HepG2 (cell line): ENCODE measurements around the gene NUB1. TPM values are rescaled to one million over a fixed set of nuclear protein-coding genes. Genes with fewer than 3 reads are reported as not detected.

ENCODE experiments used
- ATAC-seq: fragments of 200-7000 bp; cut with Tn5 transposase; 3 replicates; pipeline ENCODE4 v1.9.1; 2020; ENCODE audit warnings: mild to moderate bottlenecking, moderate library complexity
- BruUV-seq: library from RNA; stranded (reverse); fragments of 400-500 nt; replicated peaks from 2 replicates; lab custom pipeline; 2021; lab: Mats Ljungman, UMichigan
- CTCF ChIA-PET: fragments of 300-600 bp; formaldehyde crosslinking; extraction: SDS; loops from one replicate; lab custom pipeline; 2021; ENCODE audit warnings: low total read pairs, inconsistent platforms, low intra/inter-chr PET ratio; lab: Yijun Ruan, JAX
- POLR2A ChIA-PET: fragments of 350-600 bp; sonication (Branson Sonifier 250); formaldehyde crosslinking; loops from one replicate; lab custom pipeline; 2020; ENCODE audit warnings: antibody characterized with exemption, inconsistent platforms; lab: Yijun Ruan, JAX
- DNase-seq: peaks from one replicate; pipeline ENCODE4 v3.0.0-alpha.2; 2015; ENCODE audit warnings: low spot score
- FAIRE-seq: peaks from 3 replicates; lab custom pipeline; 2011; peaks lifted over from hg19 to GRCh38; lab: Jason Lieb, UNC
- H2AFZ ChIP-seq: one replicate; pipeline ENCODE4 v1.6.1; 2011; ENCODE audit warnings: low read length, inconsistent platforms
- H3K27ac ChIP-seq: fragments of 300-600 bp; 3 replicates; pipeline ENCODE4 v1.8.0; 2011; ENCODE audit warnings: mixed run types, mild to moderate bottlenecking, mixed read lengths, low read length, inconsistent platforms; ENCODE audit not compliant: insufficient read depth; ENCODE audit errors: extremely low read length
- H3K27me3 ChIP-seq, 2 experiments: fragments of 200-600 bp in 1 of 2; 2 replicates in 1 of 2; 3 replicates in 1 of 2; pipeline versions ENCODE4 v1.6.0 to v1.8.0; 2011; ENCODE audit warnings: low read length in 2 of 2, mild to moderate bottlenecking in 2 of 2, moderate library complexity in 2 of 2, inconsistent platforms in 1 of 2; ENCODE audit not compliant: insufficient read depth in 2 of 2, control insufficient read depth in 1 of 2
- H3K36me3 ChIP-seq, 2 experiments: fragments of 200-600 bp in 1 of 2; replicated peaks in 1 of 2; 2 replicates in 1 of 2; 3 replicates in 1 of 2; pipeline versions ENCODE4 v1.5.1 to v1.8.0; 2011; ENCODE audit warnings: low read length in 2 of 2, inconsistent platforms in 1 of 2; ENCODE audit not compliant: insufficient read depth in 2 of 2, control insufficient read depth in 1 of 2
- H3K4me1 ChIP-seq: 2 replicates; pipeline ENCODE4 v1.5.1; 2012; ENCODE audit warnings: low read length, inconsistent platforms; ENCODE audit not compliant: insufficient read depth
- H3K4me2 ChIP-seq: 2 replicates; pipeline ENCODE4 v1.6.0; 2011; ENCODE audit warnings: low read depth, low read length, inconsistent platforms
- H3K4me3 ChIP-seq, 3 experiments: fragments of 200-600 bp in 1 of 3; sonication (generic), shearing (Covaris generic) in 1 of 3; replicated peaks in 1 of 3; 2 replicates each; pipeline ENCODE4 v1.5.1; 2011 to 2016; ENCODE audit warnings: low read length in 3 of 3, inconsistent platforms in 2 of 3, low read depth in 2 of 3, mild to moderate bottlenecking in 2 of 3, control low read depth in 1 of 3, mixed read lengths in 1 of 3; ENCODE audit not compliant: insufficient read depth in 1 of 3
- H3K79me2 ChIP-seq: one replicate; pipeline ENCODE4 v1.6.1; 2011; ENCODE audit warnings: low read length, inconsistent platforms; ENCODE audit not compliant: insufficient read depth
- H3K9ac ChIP-seq: 2 replicates; pipeline ENCODE4 v1.6.0; 2011; ENCODE audit warnings: mild to moderate bottlenecking, low read depth, low read length, inconsistent platforms; ENCODE audit not compliant: insufficient read depth
- H3K9me3 ChIP-seq: 2 replicates; pipeline ENCODE4 v1.5.1; 2012; ENCODE audit warnings: mild to moderate bottlenecking, low read length
- H4K20me1 ChIP-seq: 2 replicates; pipeline ENCODE4 v1.6.0; 2011; ENCODE audit warnings: inconsistent platforms, mild to moderate bottlenecking, low read length, moderate library complexity; ENCODE audit not compliant: insufficient read depth
- BCLAF1 ChIP-seq: fragments of 450-650 bp; IDR thresholded peaks from 2 replicates; pipeline ENCODE4 v1.6.1; 2017; ENCODE audit warnings: mild to moderate bottlenecking
- FOXA1 ChIP-seq, 2 experiments: fragments of 450-650 bp in 1 of 2; sonication (generic) in 1 of 2; formaldehyde crosslinking in 1 of 2; IDR thresholded peaks; 2 replicates each; pipeline versions ENCODE4 v1.4.0 to v1.6.1; 2016 to 2020; ENCODE audit warnings: missing genetic modification reagents in 1 of 2
- HNRNPUL1 ChIP-seq: fragments of 200-400 bp; formaldehyde crosslinking; IDR thresholded peaks from 2 replicates; pipeline ENCODE4 v1.6.1; 2017; ENCODE audit warnings: low read depth, mild to moderate bottlenecking, low read length, moderate library complexity
- KMT2A ChIP-seq: sonication (generic); formaldehyde crosslinking; IDR thresholded peaks from 2 replicates; pipeline ENCODE4 v1.4.0; 2020; ENCODE audit warnings: missing genetic modification reagents
- SMARCC2 ChIP-seq: fragments of 450-650 bp; IDR thresholded peaks from 2 replicates; pipeline ENCODE4 v1.6.1; 2017; ENCODE audit warnings: antibody characterized with exemption, mild to moderate bottlenecking
- SMC3 ChIP-seq: IDR thresholded peaks from 2 replicates; pipeline ENCODE4 v1.6.1; 2011; ENCODE audit warnings: low read length, improper control_type of control experiment
- STAG1 ChIP-seq: sonication (generic); formaldehyde crosslinking; IDR thresholded peaks from 2 replicates; pipeline ENCODE4 v1.4.0; 2020; ENCODE audit warnings: missing genetic modification reagents
- SYNCRIP ChIP-seq: fragments of 200-400 bp; formaldehyde crosslinking; IDR thresholded peaks from 2 replicates; pipeline ENCODE4 v1.6.1; 2018; ENCODE audit warnings: mild to moderate bottlenecking, low read depth, low read length; ENCODE audit not compliant: insufficient read depth
- TBX3 ChIP-seq: fragments of 450-650 bp; IDR thresholded peaks from 2 replicates; pipeline ENCODE4 v1.6.1; 2017; ENCODE audit warnings: antibody characterized with exemption, mild to moderate bottlenecking, inconsistent platforms, borderline replicate concordance
- TERF1 ChIP-seq: sonication (generic); formaldehyde crosslinking; IDR thresholded peaks from 2 replicates; pipeline ENCODE4 v1.8.0; 2022; ENCODE audit warnings: mild to moderate bottlenecking, missing genetic modification reagents, moderate library complexity
- ZFP1 ChIP-seq: IDR thresholded peaks from 2 replicates; pipeline ENCODE4 v1.6.1; 2016
- ZNF224 ChIP-seq: sonication (generic); formaldehyde crosslinking; IDR thresholded peaks from 2 replicates; pipeline ENCODE4 v1.5.0; 2020; ENCODE audit warnings: mild to moderate bottlenecking, missing genetic modification reagents
- ZNF484 ChIP-seq: sonication (generic); formaldehyde crosslinking; IDR thresholded peaks from 2 replicates; pipeline ENCODE4 v1.5.1; 2020; ENCODE audit warnings: mild to moderate bottlenecking, low read depth, missing genetic modification reagents, borderline replicate concordance
- ZNF749 ChIP-seq: sonication (generic); formaldehyde crosslinking; IDR thresholded peaks from 2 replicates; pipeline ENCODE4 v1.8.0; 2022; ENCODE audit warnings: mild to moderate bottlenecking, missing genetic modification reagents, moderate library complexity, borderline replicate concordance
- WGBS: methylation state at CpG from one replicate; pipeline ENCODE4 v1.1.6; 2017; ENCODE audit warnings: low lambda C conversion rate; 5-methylcytosine and 5-hydroxymethylcytosine counted together
- in situ Hi-C: cut with HindIII; loops from 2 replicates; pipeline ENCODE4 v1.10.0; 2017; ENCODE audit warnings: low pct_unique_long_range_greater_than_20kb; ENCODE audit not compliant: extremely low pct_ligation_motif_present
- intact Hi-C: fragments of 100-400 bp; cut with micrococcal nuclease; formaldehyde crosslinking; loops from one replicate; pipeline ENCODE4 v1.10.0; 2022; ENCODE audit not compliant: unreplicated experiment
- polyA plus RNA-seq, 8 experiments: library from polyadenylated mRNA; depleted of rRNA in 3 of 8; stranded (reverse) in 7 of 8; unstranded in 1 of 8; fragments of >200 nt; fragmentation: Illumina TruSeq in 4 of 8; extraction: Trizol in 4 of 8; gene quantifications; 2 replicates each; pipeline versions ENCODE4 v1.2.1 to v1.2.3, GENCODE V29; 2011 to 2016; ENCODE audit warnings: low read depth in 4 of 8, missing spikeins in 1 of 8, mixed read lengths in 1 of 8; ENCODE audit not compliant: insufficient read depth in 1 of 8
- total RNA-seq, 5 experiments: library from RNA; depleted of rRNA; stranded (reverse); fragments of >200 nt; fragmentation: Illumina TruSeq; extraction: Trizol; gene quantifications; 2 replicates each; pipeline ENCODE4 v1.2.3, GENCODE V29; 2016; ENCODE audit warnings: low read depth in 1 of 5
- TF ChIP-seq, protein P1 (sequence below): sonication (generic); formaldehyde crosslinking; IDR thresholded peaks from 2 replicates; pipeline ENCODE4 v1.8.1; 2023; ENCODE audit warnings: missing genetic modification reagents, mild to moderate bottlenecking, borderline replicate concordance
- TF ChIP-seq, protein P2 (sequence below): sonication (generic); formaldehyde crosslinking; IDR thresholded peaks from 2 replicates; pipeline ENCODE4 v1.4.0; 2020; ENCODE audit warnings: mild to moderate bottlenecking, missing genetic modification reagents
- TF ChIP-seq, protein P3 (sequence below): sonication (generic); formaldehyde crosslinking; IDR thresholded peaks from 2 replicates; pipeline ENCODE4 v1.4.0; 2020; ENCODE audit warnings: missing genetic modification reagents

The NUB1 gene
- total and polyA plus RNA-seq, 2 of the 13 experiments (the other 11 are each of a cell fraction or from before 2014, with no cell fraction given): 27.1 to 37.0 TPM

DNA sequence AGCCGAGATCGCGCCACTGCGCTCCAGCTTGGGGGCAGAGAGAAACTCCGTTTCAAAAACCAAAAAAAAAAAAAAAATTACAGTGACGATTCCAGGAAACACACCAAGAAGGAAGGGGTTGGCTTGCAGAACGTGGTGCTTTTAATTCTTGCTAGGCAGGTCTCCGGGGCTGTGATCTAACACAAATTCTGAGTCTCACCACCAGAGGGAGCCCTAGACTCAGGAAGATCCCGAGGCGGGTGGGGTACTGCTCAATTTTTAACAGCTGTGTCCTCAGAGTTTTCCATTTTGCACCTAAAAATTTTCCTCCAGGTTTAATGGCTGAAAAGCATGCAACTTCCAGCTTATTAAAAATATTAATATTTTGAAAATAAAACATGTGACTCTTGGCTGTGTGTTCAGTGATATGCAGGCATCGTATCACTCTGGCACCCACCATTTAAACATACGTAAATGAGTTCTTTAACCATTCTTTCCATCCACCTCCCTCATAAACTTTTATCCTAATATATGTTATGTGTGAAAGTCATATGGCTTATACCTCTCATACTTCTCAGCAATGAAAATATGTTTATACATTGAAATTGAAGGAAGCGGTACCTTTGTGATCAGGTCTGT lies 26.5 kb upstream of the NUB1 start (continued):
- TF ChIP-seq BCLAF1: no peak
- peak; percentile 75 for TF ChIP-seq STAG1
- TF ChIP-seq SMC3: peak; percentile 92

DNA sequence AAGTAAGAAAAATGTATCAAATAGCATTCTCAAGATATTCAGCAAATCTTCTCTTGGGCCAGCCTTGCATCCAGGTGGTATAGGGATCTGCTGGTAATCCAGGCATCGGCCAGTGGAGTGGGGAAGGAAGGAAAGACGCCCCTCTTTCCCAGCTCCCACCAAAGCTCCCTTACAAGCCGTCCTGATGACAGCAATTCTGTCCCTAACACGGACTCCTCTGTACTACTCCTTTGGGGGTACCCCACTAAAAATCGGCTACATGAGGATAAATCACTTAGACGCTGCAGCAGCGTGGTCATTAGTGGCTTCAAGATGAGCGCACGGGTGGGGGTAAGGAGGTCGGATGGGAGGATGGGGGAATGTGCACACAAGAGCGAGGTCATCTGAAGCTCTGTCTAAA lies 24.7 kb upstream of the NUB1 start:
- Histone ChIP-seq H3K9me3 (peaks cover 34% of the 10 kb centered on the region), H3K4me2 (no peak overlapping the region), H3K9ac (no peak overlapping the region), H3K79me2 (no peaks in the 10 kb centered on the region), H3K27ac (no peak overlapping the region), H3K36me3 (no peaks in the 10 kb centered on the region), H2AFZ (peak overlapping the region; percentile 54), H3K4me3 (no peak overlapping the region), H3K4me1 (peaks cover 6% of the 10 kb centered on the region; the same call in 1 of the 2 replicates), H4K20me1 (no peaks in the 10 kb centered on the region), H3K27me3 (peaks cover 1 to 4% of the 10 kb centered on the region in 2 experiments; a peak in 1 of 5 replicates)
- POLR2A ChIA-PET: no interaction called here
- in situ Hi-C loops (loop anchor here (5.0 kb wide), 1 partner anchor 35 kb away; no protein-coding TSS in a partner anchor), intact Hi-C loops (no loop called here)
- BruUV-seq: no TSS peak
- ATAC-seq (no peak), FAIRE-seq (no peak), DNase-seq (no peak)
- WGBS: 19% methylated on average over 11 of the region's 11 CpGs
- CTCF ChIA-PET: interaction anchor here (0.7 to 3.7 kb wide), 2 partner anchors 33 to 34 kb away, joined by 3 to 60 read pairs; no protein-coding TSS in a partner anchor
- TF ChIP-seq TBX3 (no peak), TERF1 (no peak), SMARCC2 (no peak), ZNF749 (CRISPR knock-in tag) (no peak), ZNF484 (no peak), SYNCRIP (no peak), FOXA1 (IDR thresholded peaks at IDR 0.05) (no peak), FOXA1 (CRISPR knock-in tag; IDR thresholded peaks at IDR 0.05) (no peak), ZFP1 (CRISPR knock-in tag) (no peak), ZNF224 (CRISPR knock-in tag) (no peak), KMT2A (CRISPR knock-in tag) (no peak), HNRNPUL1 (no peak)
- TF ChIP-seq, protein P1, sequence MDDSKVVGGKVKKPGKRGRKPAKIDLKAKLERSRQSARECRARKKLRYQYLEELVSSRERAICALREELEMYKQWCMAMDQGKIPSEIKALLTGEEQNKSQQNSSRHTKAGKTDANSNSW (CRISPR knock-in tag): no peak
- TF ChIP-seq, protein P2, sequence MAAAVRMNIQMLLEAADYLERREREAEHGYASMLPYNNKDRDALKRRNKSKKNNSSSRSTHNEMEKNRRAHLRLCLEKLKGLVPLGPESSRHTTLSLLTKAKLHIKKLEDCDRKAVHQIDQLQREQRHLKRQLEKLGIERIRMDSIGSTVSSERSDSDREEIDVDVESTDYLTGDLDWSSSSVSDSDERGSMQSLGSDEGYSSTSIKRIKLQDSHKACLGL (CRISPR knock-in tag): no peak
- TF ChIP-seq, protein P3, sequence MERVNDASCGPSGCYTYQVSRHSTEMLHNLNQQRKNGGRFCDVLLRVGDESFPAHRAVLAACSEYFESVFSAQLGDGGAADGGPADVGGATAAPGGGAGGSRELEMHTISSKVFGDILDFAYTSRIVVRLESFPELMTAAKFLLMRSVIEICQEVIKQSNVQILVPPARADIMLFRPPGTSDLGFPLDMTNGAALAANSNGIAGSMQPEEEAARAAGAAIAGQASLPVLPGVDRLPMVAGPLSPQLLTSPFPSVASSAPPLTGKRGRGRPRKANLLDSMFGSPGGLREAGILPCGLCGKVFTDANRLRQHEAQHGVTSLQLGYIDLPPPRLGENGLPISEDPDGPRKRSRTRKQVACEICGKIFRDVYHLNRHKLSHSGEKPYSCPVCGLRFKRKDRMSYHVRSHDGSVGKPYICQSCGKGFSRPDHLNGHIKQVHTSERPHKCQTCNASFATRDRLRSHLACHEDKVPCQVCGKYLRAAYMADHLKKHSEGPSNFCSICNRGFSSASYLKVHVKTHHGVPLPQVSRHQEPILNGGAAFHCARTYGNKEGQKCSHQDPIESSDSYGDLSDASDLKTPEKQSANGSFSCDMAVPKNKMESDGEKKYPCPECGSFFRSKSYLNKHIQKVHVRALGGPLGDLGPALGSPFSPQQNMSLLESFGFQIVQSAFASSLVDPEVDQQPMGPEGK (CRISPR knock-in tag): no peak
